GM23338 (cell line): ENCODE results near the gene AIG1. TPM values are rescaled to one million over a fixed set of nuclear protein-coding genes. Genes with fewer than 3 reads are reported as not detected.

Source experiments
- ATAC-seq: fragments of 200-7000 bp; cut with Tn5 transposase; 3 replicates; pipeline ENCODE4 v1.9.1; 2020
- DNase-seq: peaks from one replicate; pipeline ENCODE4 v3.0.0-alpha.2; 2015; ENCODE audit warnings: low spot score
- H2AFZ ChIP-seq: fragments of 200-600 bp; sonication (generic); 2 replicates; pipeline ENCODE4 v1.8.0; 2016; ENCODE audit warnings: antibody characterized with exemption, mild to moderate bottlenecking, moderate library complexity
- H3F3A ChIP-seq: fragments of 200-600 bp; sonication (generic); replicated peaks from 2 replicates; pipeline ENCODE4 v1.8.0; 2017; ENCODE audit warnings: antibody characterized with exemption, mixed run types, low read depth
- H3K27ac ChIP-seq: fragments of 200-600 bp; sonication (generic); 2 replicates; pipeline ENCODE4 v1.6.1; 2016; ENCODE audit warnings: low read depth
- H3K27me3 ChIP-seq: fragments of 200-600 bp; sonication (generic); 2 replicates; pipeline ENCODE4 v1.8.0; 2016; ENCODE audit warnings: mild to moderate bottlenecking, mixed run types, moderate library complexity; ENCODE audit not compliant: insufficient read depth
- H3K36me3 ChIP-seq: fragments of 200-600 bp; sonication (generic); 2 replicates; pipeline ENCODE4 v1.8.0; 2016; ENCODE audit warnings: mild to moderate bottlenecking; ENCODE audit not compliant: insufficient read depth
- H3K4me1 ChIP-seq: fragments of 200-600 bp; sonication (generic); 2 replicates; pipeline ENCODE4 v1.8.0; 2016; ENCODE audit warnings: mild to moderate bottlenecking, moderate library complexity; ENCODE audit not compliant: insufficient read depth
- H3K4me2 ChIP-seq: fragments of 200-600 bp; sonication (generic); 2 replicates; pipeline ENCODE4 v1.7.1; 2017; ENCODE audit warnings: mixed run types
- H3K4me3 ChIP-seq: fragments of 200-600 bp; sonication (generic); 2 replicates; pipeline ENCODE4 v1.6.1; 2016; ENCODE audit warnings: mixed run types
- H3K79me2 ChIP-seq: fragments of 200-600 bp; sonication (generic); replicated peaks from 2 replicates; pipeline ENCODE4 v1.8.0; 2017; ENCODE audit warnings: mild to moderate bottlenecking; ENCODE audit not compliant: insufficient read depth
- H3K9me2 ChIP-seq: fragments of 200-600 bp; sonication (generic); 2 replicates; pipeline ENCODE4 v1.8.0; 2017; ENCODE audit not compliant: insufficient read depth
- H4K20me1 ChIP-seq: fragments of 200-600 bp; sonication (generic); replicated peaks from 2 replicates; pipeline ENCODE4 v1.8.0; 2017; ENCODE audit warnings: mild to moderate bottlenecking; ENCODE audit not compliant: insufficient read depth
- H3K27ac Mint-ChIP-seq: 2 replicates; pipeline ENCODE4 v1.8.0; 2020; ENCODE audit warnings: inconsistent platforms, mild to moderate bottlenecking, moderate library complexity, mixed read lengths
- H3K27me3 Mint-ChIP-seq: 3 replicates; pipeline ENCODE4 v1.8.0; 2022; ENCODE audit warnings: low read depth, mild to moderate bottlenecking, moderate library complexity, mixed read lengths, inconsistent platforms; ENCODE audit not compliant: insufficient read depth, poor library complexity
- H3K36me3 Mint-ChIP-seq: 3 replicates; pipeline ENCODE4 v1.8.0; 2021; ENCODE audit warnings: low read depth, mild to moderate bottlenecking, inconsistent platforms, moderate library complexity, mixed read lengths
- H3K4me1 Mint-ChIP-seq: 3 replicates; pipeline ENCODE4 v1.8.0; 2020; ENCODE audit warnings: mild to moderate bottlenecking, inconsistent platforms, mixed read lengths
- H3K4me3 Mint-ChIP-seq: 3 replicates; pipeline ENCODE4 v1.8.0; 2021; ENCODE audit warnings: moderate library complexity, mild to moderate bottlenecking, inconsistent platforms, mixed read lengths
- H3K9me3 Mint-ChIP-seq: 3 replicates; pipeline ENCODE4 v1.8.0; 2020; ENCODE audit warnings: moderate library complexity, mild to moderate bottlenecking, inconsistent platforms, mixed read lengths
- CREB1 ChIP-seq: fragments of 250-450 bp; sonication (Bioruptor Pico); IDR thresholded peaks from 2 replicates; pipeline ENCODE4 v1.5.0; 2020; ENCODE audit warnings: low read depth, mild to moderate bottlenecking, moderate library complexity
- EZH2phosphoT487 ChIP-seq: fragments of 200-600 bp; sonication (generic); IDR thresholded peaks from one replicate; pipeline ENCODE4 v1.8.1; 2018; ENCODE audit warnings: antibody characterized with exemption; ENCODE audit not compliant: unreplicated experiment
- NANOG ChIP-seq: IDR thresholded peaks from 2 replicates; pipeline ENCODE4 v1.6.1; 2016; ENCODE audit warnings: antibody characterized with exemption, borderline replicate concordance
- POLR2AphosphoS5 ChIP-seq: IDR thresholded peaks from 2 replicates; pipeline ENCODE4 v1.6.1; 2016; ENCODE audit warnings: antibody characterized with exemption, low read depth
- REST ChIP-seq: IDR thresholded peaks from one replicate; pipeline ENCODE4 v1.6.1; 2018; ENCODE audit warnings: antibody characterized with exemption; ENCODE audit not compliant: unreplicated experiment
- STAT1 ChIP-seq: IDR thresholded peaks from one replicate; pipeline ENCODE4 v1.6.1; 2016; ENCODE audit warnings: antibody characterized with exemption; ENCODE audit not compliant: unreplicated experiment
- ZNF114 ChIP-seq: fragments of 250-450 bp; sonication (Bioruptor Pico); IDR thresholded peaks from 2 replicates; pipeline ENCODE4 v1.5.0; 2020; ENCODE audit warnings: mild to moderate bottlenecking, moderate library complexity
- polyA plus RNA-seq: library from polyadenylated mRNA; unstranded; fragments of >200 nt; fragmentation: Nextera tagmentation; extraction: Ambion mirVana; gene quantifications from 2 replicates; pipeline ENCODE4 v1.2.1, GENCODE V29; 2016
- total RNA-seq: library from RNA; depleted of rRNA; stranded (reverse); fragments of >200 nt; shearing (Covaris generic); gene quantifications from 2 replicates; pipeline ENCODE4 v1.2.3, GENCODE V29; 2014
- TF ChIP-seq, protein P1 (sequence below): fragments of 250-450 bp; sonication (Bioruptor Pico); IDR thresholded peaks from 2 replicates; pipeline ENCODE4 v1.5.0; 2020; ENCODE audit warnings: mild to moderate bottlenecking, moderate library complexity
- TF ChIP-seq, protein P2 (sequence below): IDR thresholded peaks from 2 replicates; pipeline ENCODE4 v1.6.1; 2016; ENCODE audit warnings: antibody characterized with exemption
- TF ChIP-seq, protein P3 (sequence below), 2 experiments: fragments of 200-600 bp in 1 of 2; sonication (generic) in 1 of 2; conservative IDR thresholded peaks; 2 replicates each; pipeline versions ENCODE4 v1.5.1 to v1.6.1; 2016 to 2017; ENCODE audit warnings: antibody characterized with exemption in 2 of 2, low read depth in 2 of 2, mild to moderate bottlenecking in 2 of 2, moderate library complexity in 1 of 2

Gene AIG1
- total and polyA plus RNA-seq, 2 experiments from 2014 or later = 65.2 to 88.4 TPM

- ATAC-seq = no peak
- no peaks in the 10 kb centered on the region for H3K4me1 ChIP-seq
- no peaks in the 10 kb centered on the region for H3K79me2 ChIP-seq
- no peak overlapping the region for H3K4me3 Mint-ChIP-seq
- no peaks in the 10 kb centered on the region for H3F3A ChIP-seq
- no peaks in the 10 kb centered on the region for H4K20me1 ChIP-seq
- no peak overlapping the region for H3K27ac Mint-ChIP-seq
- H3K27me3 ChIP-seq = no peaks in the 10 kb centered on the region
- no peak overlapping the region for H3K4me3 ChIP-seq
- H2AFZ ChIP-seq = no peak overlapping the region
- no peaks in the 10 kb centered on the region for H3K9me3 Mint-ChIP-seq
- no peak for DNase-seq
- H3K36me3 Mint-ChIP-seq = no peaks in the 10 kb centered on the region
- no peaks in the 10 kb centered on the region for H3K36me3 ChIP-seq
- H3K9me2 ChIP-seq = no peaks in the 10 kb centered on the region
- H3K4me1 Mint-ChIP-seq = no peaks in the 10 kb centered on the region; the same call in 2 of the 3 replicates
- H3K4me2 ChIP-seq = no peak overlapping the region
- no peak overlapping the region for H3K27ac ChIP-seq
- no peak for TF ChIP-seq POLR2AphosphoS5
- no peak for TF ChIP-seq NANOG
- H3K27me3 Mint-ChIP-seq = no peaks in the 10 kb centered on the region
Observed at GRCh38 chr6:143021543-143021942, 39.1 kb upstream of the AIG1 start.

DNA sequence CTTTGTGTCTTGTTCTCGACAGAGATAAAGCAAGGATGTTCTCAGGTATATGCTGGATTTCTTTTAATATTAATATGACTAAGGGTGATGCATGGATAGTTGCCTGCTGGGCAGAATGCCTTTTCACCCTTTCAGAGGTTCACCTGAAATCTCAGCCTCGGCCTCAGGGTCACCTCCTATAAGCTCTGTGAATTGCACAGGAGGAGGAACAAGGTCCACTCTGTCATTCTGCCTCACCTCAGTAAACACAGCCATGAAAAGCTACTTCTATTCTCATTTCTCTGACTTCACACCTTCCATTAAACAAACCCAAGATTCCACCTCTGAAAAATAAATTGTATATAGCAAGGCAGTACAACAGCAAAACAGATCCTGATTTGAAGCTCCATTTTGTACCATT, 38.1 kb upstream of the AIG1 start:
- ATAC-seq = no peak
- no peaks in the 10 kb centered on the region for H3K9me2 ChIP-seq
- no peak overlapping the region for H3K27ac ChIP-seq
- TF ChIP-seq NANOG = no peak
- TF ChIP-seq STAT1 = no peak
- TF ChIP-seq REST = no peak
- TF ChIP-seq ZNF114 (CRISPR knock-in tag) = no peak
- TF ChIP-seq, protein P1, sequence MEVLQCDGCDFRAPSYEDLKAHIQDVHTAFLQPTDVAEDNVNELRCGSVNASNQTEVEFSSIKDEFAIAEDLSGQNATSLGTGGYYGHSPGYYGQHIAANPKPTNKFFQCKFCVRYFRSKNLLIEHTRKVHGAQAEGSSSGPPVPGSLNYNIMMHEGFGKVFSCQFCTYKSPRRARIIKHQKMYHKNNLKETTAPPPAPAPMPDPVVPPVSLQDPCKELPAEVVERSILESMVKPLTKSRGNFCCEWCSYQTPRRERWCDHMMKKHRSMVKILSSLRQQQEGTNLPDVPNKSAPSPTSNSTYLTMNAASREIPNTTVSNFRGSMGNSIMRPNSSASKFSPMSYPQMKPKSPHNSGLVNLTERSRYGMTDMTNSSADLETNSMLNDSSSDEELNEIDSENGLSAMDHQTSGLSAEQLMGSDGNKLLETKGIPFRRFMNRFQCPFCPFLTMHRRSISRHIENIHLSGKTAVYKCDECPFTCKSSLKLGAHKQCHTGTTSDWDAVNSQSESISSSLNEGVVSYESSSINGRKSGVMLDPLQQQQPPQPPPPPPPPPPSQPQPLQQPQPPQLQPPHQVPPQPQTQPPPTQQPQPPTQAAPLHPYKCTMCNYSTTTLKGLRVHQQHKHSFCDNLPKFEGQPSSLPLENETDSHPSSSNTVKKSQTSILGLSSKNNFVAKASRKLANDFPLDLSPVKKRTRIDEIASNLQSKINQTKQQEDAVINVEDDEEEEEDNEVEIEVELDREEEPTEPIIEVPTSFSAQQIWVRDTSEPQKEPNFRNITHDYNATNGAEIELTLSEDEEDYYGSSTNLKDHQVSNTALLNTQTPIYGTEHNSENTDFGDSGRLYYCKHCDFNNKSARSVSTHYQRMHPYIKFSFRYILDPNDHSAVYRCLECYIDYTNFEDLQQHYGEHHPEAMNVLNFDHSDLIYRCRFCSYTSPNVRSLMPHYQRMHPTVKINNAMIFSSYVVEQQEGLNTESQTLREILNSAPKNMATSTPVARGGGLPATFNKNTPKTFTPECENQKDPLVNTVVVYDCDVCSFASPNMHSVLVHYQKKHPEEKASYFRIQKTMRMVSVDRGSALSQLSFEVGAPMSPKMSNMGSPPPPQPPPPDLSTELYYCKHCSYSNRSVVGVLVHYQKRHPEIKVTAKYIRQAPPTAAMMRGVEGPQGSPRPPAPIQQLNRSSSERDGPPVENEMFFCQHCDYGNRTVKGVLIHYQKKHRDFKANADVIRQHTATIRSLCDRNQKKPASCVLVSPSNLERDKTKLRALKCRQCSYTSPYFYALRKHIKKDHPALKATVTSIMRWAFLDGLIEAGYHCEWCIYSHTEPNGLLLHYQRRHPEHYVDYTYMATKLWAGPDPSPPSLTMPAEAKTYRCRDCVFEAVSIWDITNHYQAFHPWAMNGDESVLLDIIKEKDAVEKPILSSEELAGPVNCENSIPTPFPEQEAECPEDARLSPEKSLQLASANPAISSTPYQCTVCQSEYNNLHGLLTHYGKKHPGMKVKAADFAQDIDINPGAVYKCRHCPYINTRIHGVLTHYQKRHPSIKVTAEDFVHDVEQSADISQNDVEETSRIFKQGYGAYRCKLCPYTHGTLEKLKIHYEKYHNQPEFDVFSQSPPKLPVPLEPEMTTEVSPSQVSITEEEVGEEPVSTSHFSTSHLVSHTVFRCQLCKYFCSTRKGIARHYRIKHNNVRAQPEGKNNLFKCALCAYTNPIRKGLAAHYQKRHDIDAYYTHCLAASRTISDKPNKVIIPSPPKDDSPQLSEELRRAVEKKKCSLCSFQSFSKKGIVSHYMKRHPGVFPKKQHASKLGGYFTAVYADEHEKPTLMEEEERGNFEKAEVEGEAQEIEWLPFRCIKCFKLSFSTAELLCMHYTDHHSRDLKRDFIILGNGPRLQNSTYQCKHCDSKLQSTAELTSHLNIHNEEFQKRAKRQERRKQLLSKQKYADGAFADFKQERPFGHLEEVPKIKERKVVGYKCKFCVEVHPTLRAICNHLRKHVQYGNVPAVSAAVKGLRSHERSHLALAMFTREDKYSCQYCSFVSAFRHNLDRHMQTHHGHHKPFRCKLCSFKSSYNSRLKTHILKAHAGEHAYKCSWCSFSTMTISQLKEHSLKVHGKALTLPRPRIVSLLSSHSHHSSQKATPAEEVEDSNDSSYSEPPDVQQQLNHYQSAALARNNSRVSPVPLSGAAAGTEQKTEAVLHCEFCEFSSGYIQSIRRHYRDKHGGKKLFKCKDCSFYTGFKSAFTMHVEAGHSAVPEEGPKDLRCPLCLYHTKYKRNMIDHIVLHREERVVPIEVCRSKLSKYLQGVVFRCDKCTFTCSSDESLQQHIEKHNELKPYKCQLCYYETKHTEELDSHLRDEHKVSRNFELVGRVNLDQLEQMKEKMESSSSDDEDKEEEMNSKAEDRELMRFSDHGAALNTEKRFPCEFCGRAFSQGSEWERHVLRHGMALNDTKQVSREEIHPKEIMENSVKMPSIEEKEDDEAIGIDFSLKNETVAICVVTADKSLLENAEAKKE = no peak
- no peak for TF ChIP-seq CREB1 (CRISPR knock-in tag)
- TF ChIP-seq EZH2phosphoT487 = no peak
- TF ChIP-seq, protein P2, sequence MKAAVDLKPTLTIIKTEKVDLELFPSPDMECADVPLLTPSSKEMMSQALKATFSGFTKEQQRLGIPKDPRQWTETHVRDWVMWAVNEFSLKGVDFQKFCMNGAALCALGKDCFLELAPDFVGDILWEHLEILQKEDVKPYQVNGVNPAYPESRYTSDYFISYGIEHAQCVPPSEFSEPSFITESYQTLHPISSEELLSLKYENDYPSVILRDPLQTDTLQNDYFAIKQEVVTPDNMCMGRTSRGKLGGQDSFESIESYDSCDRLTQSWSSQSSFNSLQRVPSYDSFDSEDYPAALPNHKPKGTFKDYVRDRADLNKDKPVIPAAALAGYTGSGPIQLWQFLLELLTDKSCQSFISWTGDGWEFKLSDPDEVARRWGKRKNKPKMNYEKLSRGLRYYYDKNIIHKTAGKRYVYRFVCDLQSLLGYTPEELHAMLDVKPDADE = no peak
- TF ChIP-seq, protein P3, sequence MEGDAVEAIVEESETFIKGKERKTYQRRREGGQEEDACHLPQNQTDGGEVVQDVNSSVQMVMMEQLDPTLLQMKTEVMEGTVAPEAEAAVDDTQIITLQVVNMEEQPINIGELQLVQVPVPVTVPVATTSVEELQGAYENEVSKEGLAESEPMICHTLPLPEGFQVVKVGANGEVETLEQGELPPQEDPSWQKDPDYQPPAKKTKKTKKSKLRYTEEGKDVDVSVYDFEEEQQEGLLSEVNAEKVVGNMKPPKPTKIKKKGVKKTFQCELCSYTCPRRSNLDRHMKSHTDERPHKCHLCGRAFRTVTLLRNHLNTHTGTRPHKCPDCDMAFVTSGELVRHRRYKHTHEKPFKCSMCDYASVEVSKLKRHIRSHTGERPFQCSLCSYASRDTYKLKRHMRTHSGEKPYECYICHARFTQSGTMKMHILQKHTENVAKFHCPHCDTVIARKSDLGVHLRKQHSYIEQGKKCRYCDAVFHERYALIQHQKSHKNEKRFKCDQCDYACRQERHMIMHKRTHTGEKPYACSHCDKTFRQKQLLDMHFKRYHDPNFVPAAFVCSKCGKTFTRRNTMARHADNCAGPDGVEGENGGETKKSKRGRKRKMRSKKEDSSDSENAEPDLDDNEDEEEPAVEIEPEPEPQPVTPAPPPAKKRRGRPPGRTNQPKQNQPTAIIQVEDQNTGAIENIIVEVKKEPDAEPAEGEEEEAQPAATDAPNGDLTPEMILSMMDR (conservative IDR thresholded peaks at IDR 0.05; ENCODE audit: low read depth in 2 of 2) = no peak

More for the DNA sequence above, 38.1 kb upstream of the AIG1 start:
- Mint-ChIP-seq H3K27me3 (peaks cover 1% of the 10 kb centered on the region), H3K4me3 (no peak overlapping the region), H3K27ac (no peak overlapping the region), H3K9me3 (no peaks in the 10 kb centered on the region), H3K36me3 (no peaks in the 10 kb centered on the region), H3K4me1 (no peaks in the 10 kb centered on the region; the same call in 2 of the 3 replicates)
- Histone ChIP-seq H2AFZ (no peak overlapping the region), H3K4me2 (no peak overlapping the region), H3K79me2 (no peaks in the 10 kb centered on the region), H3K36me3 (no peaks in the 10 kb centered on the region), H3K4me3 (no peak overlapping the region), H4K20me1 (no peaks in the 10 kb centered on the region), H3K4me1 (no peaks in the 10 kb centered on the region), H3K27me3 (no peaks in the 10 kb centered on the region), H3F3A (no peaks in the 10 kb centered on the region)
- DNase-seq = no peak
